NCI-H187 (cell line): Measurements from ENCODE around the gene PHF1.
"Not testable (repeated sequence)": the region's sequence is repeated elsewhere in the genome, so short reads cannot be mapped to it uniquely, and the experiment has no call there.

Source experiments
- DNase-seq, 2 experiments: peaks; one replicate each; lab custom pipeline; 2025; lab: John Stamatoyannopoulos, UW

Gene PHF1

GRCh38 chr6:33410711-33411631 lies at the start of gene PHF1:
Gene PHF1, plus strand, starts transcription at chr6:33411014. Its CDS starts 1,250 bp downstream, at chr6:33412264.
- peak; percentile 73 to 91 for DNase-seq

DNA sequence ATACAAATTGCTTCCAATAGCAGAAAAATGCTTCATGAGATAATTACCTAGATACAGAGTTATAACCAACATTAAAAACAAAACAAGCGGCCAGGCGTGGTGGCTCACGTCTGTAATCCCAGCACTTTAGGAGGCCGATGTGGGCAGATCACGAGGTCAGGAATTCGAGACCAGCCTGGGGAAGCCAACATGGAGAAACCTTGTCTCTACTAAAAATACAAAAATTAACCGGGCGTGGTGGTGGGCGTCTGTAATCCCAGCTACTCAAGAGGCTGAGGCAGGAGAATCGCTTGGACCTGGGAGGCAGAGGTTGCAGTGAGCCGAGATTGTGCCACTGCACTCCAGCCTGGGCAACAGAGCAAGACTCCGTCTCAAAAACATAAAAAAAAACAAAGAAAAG lies 47.3 kb upstream of the PHF1 start:
- not testable (repeated sequence) for DNase-seq

DNA sequence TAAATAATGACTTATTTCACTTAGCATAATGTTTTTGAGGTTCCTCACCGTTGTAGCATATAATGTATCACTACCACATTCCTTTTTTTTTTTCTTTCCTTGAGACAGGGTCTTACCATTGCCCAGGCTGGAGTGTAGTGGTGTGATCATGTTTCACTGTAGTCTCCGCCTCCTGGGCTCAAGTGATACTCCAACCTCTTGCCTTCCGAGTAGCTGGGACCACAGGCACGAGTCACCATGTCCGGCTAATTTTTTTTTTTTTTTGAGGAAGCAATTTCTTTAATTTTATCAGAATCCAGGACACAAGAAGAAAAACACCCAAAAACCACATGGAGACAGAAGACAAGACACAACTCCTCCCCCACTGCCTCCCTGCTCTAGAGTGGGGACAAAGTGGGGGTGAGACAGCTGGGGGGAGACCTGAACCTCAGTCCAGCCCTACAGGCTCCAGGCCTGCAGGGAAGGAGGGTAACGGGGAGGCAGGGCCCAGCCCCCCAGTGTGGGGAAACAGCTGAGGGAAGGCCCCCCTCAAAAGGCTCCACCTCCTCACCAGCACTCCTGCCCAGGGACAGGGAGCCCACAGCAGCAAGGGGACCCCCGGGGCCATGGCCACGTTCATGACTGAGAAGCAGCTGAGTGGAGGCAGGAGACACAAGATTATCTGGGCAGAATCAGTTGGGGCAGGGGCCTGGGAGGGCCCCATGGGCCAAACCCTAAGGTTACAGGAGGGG lies 46.2 kb upstream of the PHF1 start:
- DNase-seq: peak in 1 of 2 experiments; percentile 22

GRCh38 chr6:33365206-33365971 lies 45.4 kb upstream of the PHF1 start:
- DNase-seq: not testable (repeated sequence)

DNA sequence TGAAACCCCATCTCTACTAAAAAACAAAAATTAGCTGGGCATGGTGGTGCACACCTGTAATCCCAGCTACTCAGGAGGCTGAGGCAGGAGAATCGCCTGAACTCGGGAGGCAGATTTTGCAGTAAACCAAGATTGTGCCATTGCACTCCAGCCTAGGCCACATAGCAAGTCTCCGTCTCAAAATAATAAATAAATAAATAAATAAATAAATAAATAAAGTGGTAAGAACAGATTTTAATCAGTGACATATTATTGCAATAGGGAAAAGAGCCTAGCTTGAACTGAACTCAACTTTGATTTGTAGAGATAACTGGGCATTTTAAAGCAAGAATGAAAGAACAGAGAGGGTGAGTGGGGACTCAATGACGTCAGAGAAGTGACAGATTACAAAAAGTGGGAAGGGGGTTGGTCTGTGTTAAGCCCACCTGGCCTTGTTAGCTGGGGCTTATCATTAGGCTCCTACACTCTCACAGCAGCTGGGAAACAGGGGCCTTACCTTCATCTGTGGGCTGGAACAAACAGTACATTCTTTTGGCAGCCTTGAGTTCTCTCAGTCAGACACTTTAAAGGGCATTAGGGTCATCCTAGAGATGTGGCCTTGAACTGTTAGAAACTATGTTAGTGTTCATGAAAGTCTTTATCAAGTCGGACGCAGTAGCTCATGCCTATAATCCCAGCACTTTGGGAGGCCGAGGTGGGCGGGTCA lies 43.7 kb upstream of the PHF1 start:
- no peak for DNase-seq

GRCh38 chr6:33367715-33368025 lies 43.1 kb upstream of the PHF1 start:
- not testable (repeated sequence) for DNase-seq

GRCh38 chr6:33371901-33372300 lies 38.9 kb upstream of the PHF1 start:
- DNase-seq: not testable (repeated sequence)

- no peak for DNase-seq
These were observed 38.2 kb upstream of the PHF1 start for GRCh38 chr6:33372526-33373123.

- no peak for DNase-seq
These were observed 36.6 kb upstream of the PHF1 start for GRCh38 chr6:33373960-33374910.

DNA sequence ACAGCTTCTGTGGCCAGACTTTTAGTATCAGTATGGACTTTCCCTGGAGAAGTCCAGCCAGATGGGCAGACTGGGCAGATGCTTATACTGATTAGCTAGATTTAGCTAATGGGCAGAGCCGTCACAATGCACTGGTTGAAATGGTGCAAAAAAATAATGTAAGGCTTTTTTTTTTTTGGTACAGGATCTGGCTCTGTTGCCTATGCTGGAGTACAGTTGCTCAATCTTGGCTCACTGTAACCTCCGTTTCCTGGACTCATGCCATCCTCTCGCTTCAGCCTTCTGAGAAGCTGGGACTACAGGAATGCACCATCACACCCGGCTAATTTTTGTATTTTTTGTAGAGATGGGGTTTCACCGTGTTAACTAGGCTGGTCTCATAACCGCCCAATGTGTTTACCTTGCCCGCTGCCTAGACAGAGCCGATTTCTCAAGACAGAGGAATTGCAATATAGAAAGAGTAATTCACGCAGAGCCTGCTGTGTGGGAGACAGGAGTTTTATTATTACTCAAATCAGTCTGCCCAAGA lies 35.6 kb upstream of the PHF1 start:
- no peak for DNase-seq

DNA sequence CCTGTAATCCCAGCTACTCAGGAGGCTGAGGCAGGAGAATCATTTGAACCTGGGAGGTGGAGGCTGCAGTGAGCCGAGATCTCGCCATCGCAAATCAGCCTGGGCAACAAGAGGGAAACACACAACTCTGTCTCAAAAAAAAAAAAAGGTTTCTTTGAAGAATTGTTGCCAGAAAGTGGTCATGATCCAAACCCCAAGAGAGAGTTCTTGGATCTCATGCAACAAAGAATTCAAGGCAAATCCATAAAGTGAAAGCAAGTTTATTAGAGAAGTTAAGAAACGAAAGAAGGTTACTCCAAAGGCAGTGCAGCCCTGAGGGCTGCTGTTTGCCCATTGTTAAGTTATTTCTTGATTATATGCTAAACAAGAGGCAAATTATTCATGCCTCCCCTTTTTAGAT lies 33.6 kb upstream of the PHF1 start:
- no peak for DNase-seq

- DNase-seq: not testable (repeated sequence)
These were observed 31.6 kb upstream of the PHF1 start for GRCh38 chr6:33379184-33379583.

DNA sequence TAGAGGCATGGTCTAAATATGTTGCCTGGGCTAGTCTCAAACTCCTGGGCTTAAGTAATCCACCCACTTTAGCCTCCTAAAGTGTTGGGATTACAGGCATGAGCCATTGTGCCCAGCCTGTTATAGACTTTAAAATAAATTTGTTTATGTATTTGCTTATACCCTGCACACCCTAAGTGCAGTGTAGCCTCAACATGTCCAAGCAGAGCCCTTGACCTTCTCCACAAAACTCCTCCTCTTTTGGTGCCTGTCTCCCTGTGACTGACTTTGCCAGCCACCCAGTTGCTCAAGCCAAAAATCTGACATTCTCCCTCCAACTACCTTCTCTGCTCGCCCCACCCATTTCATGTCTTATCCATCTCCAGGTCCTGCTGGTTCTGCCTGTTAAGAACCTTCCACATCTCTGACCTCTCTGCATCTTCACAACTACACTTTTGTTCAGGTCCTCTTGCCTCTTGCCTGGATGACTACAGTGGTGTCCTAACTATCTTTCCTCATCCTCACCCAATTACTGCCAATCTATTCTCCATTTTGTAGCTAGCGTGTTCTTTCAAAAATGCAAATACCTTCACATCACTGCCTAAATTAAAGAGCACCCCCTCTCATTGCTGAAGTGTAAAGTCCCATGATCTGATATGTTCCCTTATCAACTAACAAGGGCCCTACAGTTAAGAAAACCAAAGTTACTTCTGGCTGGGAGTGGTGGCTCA lies 30.4 kb upstream of the PHF1 start:
- DNase-seq: no peak

DNA sequence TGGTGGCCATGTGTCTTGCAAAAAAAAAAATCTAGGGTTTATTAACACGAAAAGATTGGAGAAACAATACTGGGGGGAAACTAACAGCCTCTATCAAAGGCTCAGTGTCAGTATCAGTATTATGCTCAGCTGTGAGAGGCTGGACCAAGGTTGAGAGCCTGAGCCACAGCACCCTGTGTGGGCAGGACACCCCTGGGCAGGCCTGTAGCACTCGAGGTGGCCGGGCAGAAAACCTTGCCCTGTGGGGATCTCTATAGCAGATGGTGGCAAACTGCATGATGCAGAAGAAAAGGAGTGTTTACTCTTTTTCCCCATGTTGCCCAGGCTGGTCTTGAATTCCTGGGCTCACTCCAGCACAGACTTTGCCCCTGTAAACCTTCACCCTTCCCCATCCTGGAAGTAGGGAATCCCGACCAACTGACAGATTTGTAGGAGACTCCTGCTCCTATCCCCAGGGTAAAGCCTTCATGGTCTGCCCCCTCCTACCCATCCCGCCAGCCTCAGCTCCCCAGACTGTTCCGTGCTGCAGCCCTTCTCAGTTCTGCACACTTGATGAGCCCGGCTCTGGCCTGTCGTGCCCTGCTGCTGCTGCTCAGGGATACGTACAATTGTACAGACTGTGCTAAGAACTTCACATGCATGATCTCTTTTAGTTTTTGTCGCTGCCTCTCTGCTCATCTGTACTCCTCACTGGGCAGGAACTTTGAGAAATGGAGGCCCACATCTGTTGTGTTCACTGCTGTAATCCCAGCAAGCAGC lies 27.2 kb upstream of the PHF1 start:
- DNase-seq: no peak

GRCh38 chr6:33384581-33385020 lies 26.2 kb upstream of the PHF1 start:
- no peak for DNase-seq

GRCh38 chr6:33390173-33390572 lies 20.6 kb upstream of the PHF1 start:
- no peak for DNase-seq

DNA sequence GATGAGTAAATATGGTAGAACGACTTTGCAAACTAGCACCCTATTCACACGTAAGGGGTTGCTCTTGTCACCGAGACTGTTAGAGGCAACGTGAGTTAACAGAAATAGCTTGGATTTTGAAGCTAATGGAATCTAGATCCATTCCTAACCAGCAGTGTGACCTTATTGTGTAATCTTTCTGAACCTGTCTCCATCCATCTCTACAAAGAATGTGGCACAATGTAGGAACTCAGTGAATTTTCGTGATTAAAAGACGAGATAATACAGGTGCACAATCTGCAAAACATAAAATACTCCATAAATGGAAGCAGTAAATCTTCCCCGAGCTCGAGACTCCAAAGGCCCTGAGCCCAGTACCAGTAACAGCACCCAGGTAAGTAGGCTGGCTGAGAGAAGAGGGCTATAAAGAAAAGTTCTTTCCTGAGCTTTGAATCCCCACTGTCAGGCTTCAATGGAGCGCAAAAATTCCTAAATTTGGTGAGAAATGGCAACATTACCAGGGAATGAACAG lies 20.0 kb upstream of the PHF1 start:
- DNase-seq: no peak

DNA sequence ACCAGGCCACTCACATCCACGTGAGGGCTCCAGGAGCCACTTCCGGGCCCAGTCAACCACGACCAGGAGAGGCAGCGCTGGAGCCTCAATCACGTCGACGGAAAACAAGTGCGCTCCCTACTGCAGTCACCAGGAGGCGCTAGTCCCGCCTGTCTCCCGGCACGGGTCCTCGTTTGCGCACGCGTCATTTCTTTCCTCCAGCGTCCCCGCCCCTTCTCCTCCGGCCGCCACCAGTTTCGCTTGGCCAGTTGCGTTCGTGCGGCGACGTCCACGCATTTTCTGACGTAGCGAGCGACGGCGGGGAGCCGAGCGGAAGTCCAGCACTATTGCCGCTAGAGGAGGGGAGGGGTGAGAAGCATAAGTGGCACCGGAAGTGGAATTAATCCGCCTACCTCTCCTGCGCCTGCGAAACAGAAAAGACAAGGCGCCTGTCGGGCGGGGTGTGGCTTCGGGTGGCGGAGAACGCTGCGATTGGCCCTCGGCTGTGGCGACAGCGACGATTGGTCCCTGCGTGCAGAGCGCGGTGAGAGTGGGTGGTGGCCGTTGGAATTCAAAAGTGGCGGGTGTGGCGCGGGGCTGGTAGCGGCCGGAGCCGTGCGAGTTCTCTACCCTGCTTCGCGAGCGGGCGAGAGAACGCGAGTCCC lies 19.4 kb upstream of the PHF1 start, which contains the start of gene KIFC1:
KIFC1 (plus strand) TSS at position 546 of the 644 bp plus-strand sequence. CDS start 163 bp downstream, outside the sequence.
- peak; percentile 98 to 99 for DNase-seq
